ENCODE measurements around the gene VMAC.

VMAC gene

DNA sequence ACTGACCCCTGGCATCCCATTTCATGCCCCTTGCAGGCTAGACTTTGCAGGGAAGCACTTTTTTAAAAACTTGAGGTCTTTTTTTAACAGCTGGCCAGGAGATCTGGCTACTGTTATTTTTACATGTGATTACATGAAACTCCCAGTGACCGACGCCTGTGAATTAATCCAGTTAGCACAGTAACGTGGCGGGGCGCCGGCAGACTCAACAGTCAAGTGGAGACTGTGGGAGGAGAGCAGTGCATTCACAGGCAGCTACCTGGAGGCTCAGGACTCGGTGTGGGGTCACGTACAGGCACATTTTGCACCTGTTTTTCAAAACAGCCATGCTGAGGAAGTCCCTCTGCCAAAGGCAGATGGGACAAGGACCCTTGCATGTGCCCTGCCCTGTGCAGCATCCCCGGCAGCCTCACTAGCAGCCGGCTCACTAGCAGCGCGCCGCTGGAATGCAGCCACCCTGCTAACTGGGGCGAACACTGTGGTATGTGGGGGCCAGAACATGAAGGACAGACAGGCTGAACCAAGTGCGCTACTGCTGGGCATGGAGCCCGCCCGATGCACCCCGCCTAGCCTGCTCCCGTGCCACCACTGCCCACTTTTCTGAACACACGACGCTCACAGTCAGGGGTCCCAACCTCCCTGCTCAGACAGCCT, 28.1 kb downstream of the VMAC start:
- no peak for DNase-seq

- no peak for DNase-seq
Measured at GRCh38 chr19:5933391-5934068, 28.9 kb downstream of the VMAC start.

- no peak for DNase-seq
Measured at GRCh38 chr19:5934069-5934401, 29.4 kb downstream of the VMAC start.

DNA sequence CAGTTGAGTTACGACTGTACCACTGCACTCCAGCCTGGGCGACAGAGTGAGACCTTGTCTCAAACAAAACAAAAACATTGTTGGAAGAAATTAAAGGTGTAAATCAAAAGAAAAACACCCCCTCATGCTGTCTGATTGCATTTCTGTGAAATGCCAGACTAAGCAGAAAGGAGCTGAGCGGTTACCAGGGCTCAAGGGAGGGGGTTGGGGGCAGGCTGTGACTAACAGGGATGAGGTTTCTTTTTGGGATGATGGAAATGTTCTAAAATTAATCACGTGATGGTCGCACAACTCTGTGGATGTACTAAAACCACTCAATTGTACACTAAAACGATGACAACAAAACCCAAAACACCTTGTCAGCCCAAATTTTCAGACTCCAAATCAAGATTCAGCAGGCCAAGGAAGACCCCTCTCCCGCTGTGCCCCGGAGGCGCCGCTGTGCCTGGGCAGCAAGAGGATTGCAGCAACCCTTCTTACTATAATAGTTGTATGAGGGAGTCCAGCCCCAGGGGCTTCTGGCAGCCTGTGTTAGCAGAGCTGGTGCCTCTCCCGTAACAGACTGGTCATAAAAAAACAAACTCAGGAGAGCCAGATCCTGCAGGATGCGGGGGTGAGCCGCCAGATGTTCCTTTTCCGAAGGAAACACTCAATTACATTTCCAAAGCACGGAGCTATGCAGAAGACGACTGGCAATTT, 30.3 kb downstream of the VMAC start:
- peak; percentile 50 for DNase-seq

- DNase-seq, result no peak
Measured at GRCh38 chr19:5935473-5936291, 31.0 kb downstream of the VMAC start.

DNA sequence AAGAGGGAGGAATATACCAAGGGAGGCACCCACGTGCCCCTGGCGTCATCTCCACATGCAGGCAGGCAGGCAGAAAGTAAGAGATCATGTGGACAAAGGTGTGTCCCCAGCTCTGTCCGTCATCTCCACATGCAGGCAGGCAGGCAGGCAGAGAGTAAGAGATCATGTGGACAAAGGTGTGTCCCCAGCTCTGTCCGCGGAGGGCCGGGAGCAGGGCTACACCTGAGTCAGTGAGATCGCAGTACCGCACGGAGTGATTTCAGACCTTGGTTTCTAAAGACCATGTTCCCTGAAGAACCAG, 31.6 kb downstream of the VMAC start:
- DNase-seq, result no peak

DNA sequence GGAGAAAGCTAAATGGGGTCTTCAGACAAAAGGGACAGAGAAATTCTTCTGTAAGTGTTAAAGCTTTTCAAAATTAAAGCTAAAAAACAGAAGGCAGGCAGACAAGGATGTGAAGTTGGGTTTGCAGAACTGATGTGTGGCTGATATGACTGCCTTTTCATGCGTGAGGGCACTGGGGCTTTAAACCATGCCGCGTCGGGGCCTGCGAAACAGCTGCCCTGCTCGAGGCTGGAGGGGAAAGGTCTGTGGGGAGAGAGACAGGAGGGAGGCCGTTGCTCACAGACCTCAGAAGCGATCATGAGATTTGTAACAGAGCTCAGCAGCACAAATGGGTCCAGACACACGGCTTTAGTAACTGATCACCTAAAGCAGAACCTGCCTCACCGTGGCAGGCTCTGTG, 32.9 kb downstream of the VMAC start:
- DNase-seq, result no peak

DNA sequence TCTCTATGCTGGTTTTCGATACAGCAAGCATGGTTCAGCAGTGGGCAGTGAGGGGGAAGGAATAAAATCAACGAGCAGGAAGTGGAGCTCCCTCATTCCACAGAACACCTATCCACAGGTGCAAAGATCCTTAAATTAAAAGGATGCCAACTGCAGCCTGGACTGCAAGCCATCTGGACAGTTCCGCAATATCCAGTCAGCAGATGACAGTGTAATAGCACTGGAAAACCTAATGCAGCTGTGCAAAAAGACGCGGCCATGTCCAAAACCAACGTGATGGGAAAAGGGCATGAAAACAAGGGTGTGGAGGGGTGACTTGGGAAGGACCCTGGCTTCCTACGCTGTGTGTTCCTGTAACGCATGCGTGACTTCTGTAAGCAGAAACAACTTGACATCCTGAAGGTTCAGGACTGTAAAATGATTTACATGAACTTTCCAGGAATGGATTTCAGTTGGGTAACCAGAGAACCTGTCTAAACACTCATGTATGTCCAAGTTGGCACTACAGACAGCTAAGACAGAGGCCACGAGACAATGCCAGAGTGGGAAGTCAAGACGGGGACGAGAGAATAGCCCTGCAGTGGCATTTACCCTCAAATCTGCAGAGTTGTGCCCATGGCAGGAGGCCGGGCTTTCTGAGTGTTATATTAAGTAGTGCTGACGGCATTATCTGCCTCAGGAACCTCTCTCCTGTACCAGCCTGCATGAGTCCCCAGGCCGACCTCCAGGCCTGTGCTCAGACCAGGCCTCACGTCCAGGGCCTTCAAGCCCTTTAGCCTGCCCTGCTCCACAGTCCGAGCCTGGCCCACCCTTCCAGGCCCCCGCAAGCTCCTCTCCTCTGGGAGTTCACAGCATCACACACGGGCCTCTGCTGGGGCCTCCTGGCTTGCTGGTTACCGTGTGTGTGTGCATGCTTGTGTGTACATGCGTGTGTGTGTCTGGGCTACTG, 35.9 kb downstream of the VMAC start:
- DNase-seq, result no peak

DNA sequence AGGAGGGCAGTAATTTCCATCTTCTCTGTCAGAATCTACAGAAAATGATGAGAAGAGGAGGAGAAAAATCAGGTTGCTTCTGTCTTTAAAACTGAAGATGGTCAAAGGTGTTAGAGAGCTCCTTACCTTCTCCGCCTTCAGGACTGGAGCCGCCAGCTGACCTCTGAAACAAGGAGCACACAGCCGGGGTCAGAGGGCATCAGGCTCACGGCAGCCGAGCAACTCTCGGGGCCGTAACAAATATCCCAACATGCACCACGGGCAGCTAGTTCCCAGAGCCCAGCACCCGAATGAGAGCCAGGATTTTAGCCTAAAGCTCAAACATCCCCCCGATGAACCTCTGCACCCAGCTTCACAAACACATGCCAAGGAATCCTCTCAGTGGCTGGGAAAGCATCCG, 37.0 kb downstream of the VMAC start:
- DNase-seq, result no peak

DNA sequence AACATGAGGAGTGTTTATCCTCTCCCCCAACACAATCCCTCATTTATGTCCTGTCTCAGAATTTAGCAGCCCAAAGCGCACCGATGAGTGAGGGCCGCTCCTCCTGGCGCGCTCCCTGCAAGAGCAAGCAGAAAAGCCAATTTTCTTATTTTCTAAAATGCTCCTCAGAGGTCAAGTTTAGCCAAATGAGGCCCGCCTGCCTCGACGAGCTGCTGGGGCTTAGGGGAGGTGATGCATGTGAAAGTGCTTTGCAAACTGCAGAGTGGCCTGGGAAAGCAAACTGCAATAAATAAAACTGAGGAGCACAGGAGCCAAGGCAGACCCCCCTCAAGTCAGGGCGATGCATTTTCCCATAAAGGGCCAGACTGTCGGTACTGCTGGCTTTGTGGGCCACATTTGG, 38.4 kb downstream of the VMAC start:
- no peak for DNase-seq

GRCh38 chr19:5943623-5944022, 39.0 kb downstream of the VMAC start:
- no peak for DNase-seq

GRCh38 chr19:5947435-5947834, 42.8 kb downstream of the VMAC start:
- DNase-seq, result no peak

- no peak for DNase-seq
Measured at GRCh38 chr19:5948752-5949564, 44.3 kb downstream of the VMAC start.

- no peak for DNase-seq
Measured at GRCh38 chr19:5949792-5950305, 45.2 kb downstream of the VMAC start.

DNA sequence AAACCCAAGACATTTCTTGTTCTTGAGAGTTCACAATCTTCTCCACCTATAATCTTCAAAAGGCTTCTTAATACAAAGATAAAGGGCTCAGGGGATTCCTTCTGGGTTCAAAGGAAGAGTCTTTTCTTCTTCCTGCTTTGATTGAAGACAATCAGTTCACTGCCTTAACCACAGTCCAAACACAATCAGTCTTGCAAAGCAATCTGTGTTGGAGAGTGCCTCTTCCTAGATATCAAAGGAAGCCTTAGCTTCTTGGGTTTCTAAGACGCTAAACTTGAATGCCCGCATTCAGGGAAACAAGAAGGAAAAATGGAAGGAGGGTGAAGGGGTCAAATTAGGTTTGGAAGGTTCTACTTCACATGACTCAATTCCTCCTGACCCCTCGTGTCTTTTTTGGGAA, 46.1 kb downstream of the VMAC start:
- DNase-seq, result no peak

GRCh38 chr19:5951338-5951861, 46.7 kb downstream of the VMAC start:
- DNase-seq, result no peak

DNA sequence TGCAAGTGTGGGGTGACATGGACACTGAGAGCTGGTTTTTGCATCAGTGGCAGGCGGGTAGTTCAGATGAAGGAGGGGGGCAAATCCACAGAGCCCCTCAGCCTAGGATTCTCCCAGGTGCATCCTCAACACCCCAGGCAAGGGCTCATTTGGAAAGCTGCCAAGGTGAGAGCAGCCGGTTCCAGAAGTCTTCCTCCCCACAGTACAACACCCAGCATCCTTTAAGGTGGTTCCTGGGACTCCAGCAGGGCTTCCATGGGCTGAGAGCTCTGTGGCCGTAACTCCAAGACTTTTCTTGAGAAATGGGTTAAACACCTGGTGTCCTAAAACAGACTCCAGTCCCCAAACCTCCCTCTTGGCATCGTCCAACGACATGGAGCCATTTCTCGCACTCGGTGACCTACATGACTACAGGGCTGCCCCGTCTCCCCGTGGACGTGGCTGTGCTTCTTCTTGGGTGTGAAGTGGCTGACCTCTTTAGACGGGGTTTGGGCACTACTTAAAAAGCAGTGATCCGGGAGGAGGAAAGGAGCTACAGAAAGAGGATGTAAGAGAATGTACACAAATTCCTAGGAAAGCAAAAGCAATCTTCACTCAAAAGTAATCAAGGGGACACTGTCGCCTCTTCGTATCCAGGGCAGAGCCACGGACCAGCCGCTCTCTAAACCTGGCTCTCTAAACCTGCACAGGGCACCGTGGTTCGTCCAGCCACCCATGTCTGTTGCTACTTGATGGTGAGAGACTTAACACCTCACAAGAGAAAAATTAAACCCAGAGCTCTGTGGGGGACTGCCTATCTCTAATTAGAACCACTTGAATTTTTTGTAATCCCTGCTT, 47.7 kb downstream of the VMAC start:
- no peak for DNase-seq

DNA sequence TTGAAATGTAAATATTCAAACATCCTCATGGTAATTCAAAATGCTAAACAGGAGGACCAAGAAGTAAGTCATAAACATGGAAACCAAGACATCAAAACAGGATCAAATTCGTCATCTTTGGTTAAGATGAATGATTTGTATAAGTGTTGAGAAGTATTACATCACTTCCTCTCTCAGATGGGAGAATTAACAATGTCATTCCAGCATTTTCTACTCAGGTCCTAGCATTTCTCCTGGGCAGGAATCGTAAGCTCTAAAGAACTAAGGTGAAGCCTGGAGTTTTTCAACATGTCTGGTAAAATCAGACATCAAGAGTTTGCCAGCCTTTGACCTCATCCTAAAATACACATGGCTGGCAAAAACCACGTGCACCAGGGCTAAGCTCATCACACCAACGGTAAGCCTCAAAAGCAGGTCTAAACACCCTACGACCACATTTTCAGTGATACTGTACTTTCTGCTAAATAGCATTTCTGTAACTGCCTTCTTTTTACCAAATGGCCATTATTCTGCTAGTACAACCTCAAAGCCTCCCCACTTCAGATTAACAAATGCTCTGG, 48.4 kb downstream of the VMAC start:
- DNase-seq, result no peak

- DNase-seq, result no peak
Measured at GRCh38 chr19:5953680-5954213, 49.1 kb downstream of the VMAC start.

DNA sequence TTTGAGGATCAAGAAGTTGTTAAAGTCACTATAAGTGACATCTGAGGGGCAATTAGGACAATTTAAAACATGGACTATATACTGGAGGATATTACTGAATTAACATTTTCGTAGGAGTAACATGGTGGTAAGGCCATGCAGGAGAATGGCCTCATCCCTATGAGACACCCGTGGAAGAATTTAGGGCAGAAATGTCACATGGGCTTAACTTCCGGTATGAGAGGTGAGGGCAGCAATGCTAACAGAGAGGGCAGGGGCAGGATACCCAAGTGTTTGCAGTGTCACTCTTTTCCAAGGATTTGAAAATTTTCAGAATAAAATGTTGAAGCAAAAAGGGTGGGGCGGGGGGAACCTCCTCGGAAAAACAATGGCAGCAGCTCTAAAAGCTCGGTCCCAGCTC, 49.6 kb downstream of the VMAC start:
- no peak for DNase-seq
